HepG2 (cell line): ENCODE results near the gene NNAT. TPM values are rescaled to one million over a fixed set of nuclear protein-coding genes. Genes with fewer than 3 reads are reported as not detected.

Experiments used
- ATAC-seq: fragments of 200-7000 bp; cut with Tn5 transposase; 3 replicates; pipeline ENCODE4 v1.9.1; 2020; ENCODE audit warnings: mild to moderate bottlenecking, moderate library complexity
- BruUV-seq: library from RNA; stranded (reverse); fragments of 400-500 nt; replicated peaks from 2 replicates; lab custom pipeline; 2021; lab: Mats Ljungman, UMichigan
- CTCF ChIA-PET: fragments of 300-600 bp; formaldehyde crosslinking; extraction: SDS; loops from one replicate; lab custom pipeline; 2021; ENCODE audit warnings: low total read pairs, inconsistent platforms, low intra/inter-chr PET ratio; lab: Yijun Ruan, JAX
- POLR2A ChIA-PET: fragments of 350-600 bp; sonication (Branson Sonifier 250); formaldehyde crosslinking; loops from one replicate; lab custom pipeline; 2020; ENCODE audit warnings: antibody characterized with exemption, inconsistent platforms; lab: Yijun Ruan, JAX
- DNase-seq: peaks from one replicate; pipeline ENCODE4 v3.0.0-alpha.2; 2015; ENCODE audit warnings: low spot score
- FAIRE-seq: peaks from 3 replicates; lab custom pipeline; 2011; peaks lifted over from hg19 to GRCh38; lab: Jason Lieb, UNC
- H2AFZ ChIP-seq: one replicate; pipeline ENCODE4 v1.6.1; 2011; ENCODE audit warnings: low read length, inconsistent platforms
- H3K27ac ChIP-seq: fragments of 300-600 bp; 3 replicates; pipeline ENCODE4 v1.8.0; 2011; ENCODE audit warnings: mixed run types, mild to moderate bottlenecking, mixed read lengths, low read length, inconsistent platforms; ENCODE audit not compliant: insufficient read depth; ENCODE audit errors: extremely low read length
- H3K27me3 ChIP-seq, 2 experiments: fragments of 200-600 bp in 1 of 2; 2 replicates in 1 of 2; 3 replicates in 1 of 2; pipeline versions ENCODE4 v1.6.0 to v1.8.0; 2011; ENCODE audit warnings: low read length in 2 of 2, mild to moderate bottlenecking in 2 of 2, moderate library complexity in 2 of 2, inconsistent platforms in 1 of 2; ENCODE audit not compliant: insufficient read depth in 2 of 2, control insufficient read depth in 1 of 2
- H3K36me3 ChIP-seq, 2 experiments: fragments of 200-600 bp in 1 of 2; replicated peaks in 1 of 2; 2 replicates in 1 of 2; 3 replicates in 1 of 2; pipeline versions ENCODE4 v1.5.1 to v1.8.0; 2011; ENCODE audit warnings: low read length in 2 of 2, inconsistent platforms in 1 of 2; ENCODE audit not compliant: insufficient read depth in 2 of 2, control insufficient read depth in 1 of 2
- H3K4me1 ChIP-seq: 2 replicates; pipeline ENCODE4 v1.5.1; 2012; ENCODE audit warnings: low read length, inconsistent platforms; ENCODE audit not compliant: insufficient read depth
- H3K4me2 ChIP-seq: 2 replicates; pipeline ENCODE4 v1.6.0; 2011; ENCODE audit warnings: low read depth, low read length, inconsistent platforms
- H3K4me3 ChIP-seq, 3 experiments: fragments of 200-600 bp in 1 of 3; sonication (generic), shearing (Covaris generic) in 1 of 3; replicated peaks in 1 of 3; 2 replicates each; pipeline ENCODE4 v1.5.1; 2011 to 2016; ENCODE audit warnings: low read length in 3 of 3, inconsistent platforms in 2 of 3, low read depth in 2 of 3, mild to moderate bottlenecking in 2 of 3, control low read depth in 1 of 3, mixed read lengths in 1 of 3; ENCODE audit not compliant: insufficient read depth in 1 of 3
- H3K79me2 ChIP-seq: one replicate; pipeline ENCODE4 v1.6.1; 2011; ENCODE audit warnings: low read length, inconsistent platforms; ENCODE audit not compliant: insufficient read depth
- H3K9ac ChIP-seq: 2 replicates; pipeline ENCODE4 v1.6.0; 2011; ENCODE audit warnings: mild to moderate bottlenecking, low read depth, low read length, inconsistent platforms; ENCODE audit not compliant: insufficient read depth
- H3K9me3 ChIP-seq: 2 replicates; pipeline ENCODE4 v1.5.1; 2012; ENCODE audit warnings: mild to moderate bottlenecking, low read length
- H4K20me1 ChIP-seq: 2 replicates; pipeline ENCODE4 v1.6.0; 2011; ENCODE audit warnings: inconsistent platforms, mild to moderate bottlenecking, low read length, moderate library complexity; ENCODE audit not compliant: insufficient read depth
- ARID2 ChIP-seq: sonication (generic); formaldehyde crosslinking; IDR thresholded peaks from 2 replicates; pipeline ENCODE4 v1.8.1; 2022; ENCODE audit warnings: mild to moderate bottlenecking, missing genetic modification reagents, borderline replicate concordance
- EED ChIP-seq: sonication (generic); formaldehyde crosslinking; IDR thresholded peaks from 2 replicates; pipeline ENCODE4 v1.5.0; 2020; ENCODE audit warnings: mild to moderate bottlenecking, missing genetic modification reagents
- EP300 ChIP-seq, 3 experiments: sonication (generic) in 1 of 3; formaldehyde crosslinking in 1 of 3; IDR thresholded peaks; 2 replicates each; pipeline versions ENCODE4 v1.5.1 to v1.6.1; 2011 to 2020; ENCODE audit warnings: low read depth in 2 of 3, low read length in 2 of 3, borderline replicate concordance in 1 of 3, improper control_type of control experiment in 1 of 3, mild to moderate bottlenecking in 1 of 3, missing genetic modification reagents in 1 of 3, moderate library complexity in 1 of 3
- GATAD2A ChIP-seq: IDR thresholded peaks from 2 replicates; pipeline ENCODE4 v1.6.1; 2016
- HIVEP1 ChIP-seq: sonication (generic); formaldehyde crosslinking; IDR thresholded peaks from 2 replicates; pipeline ENCODE4 v1.4.0; 2020; ENCODE audit warnings: mild to moderate bottlenecking, missing genetic modification reagents
- MED1 ChIP-seq: sonication (generic); formaldehyde crosslinking; IDR thresholded peaks from 2 replicates; pipeline ENCODE4 v1.4.0; 2020; ENCODE audit warnings: missing genetic modification reagents
- MYC ChIP-seq: sonication (generic); formaldehyde crosslinking; IDR thresholded peaks from 2 replicates; pipeline ENCODE4 v1.9.0; 2021; ENCODE audit warnings: missing genetic modification reagents, borderline replicate concordance
- PAF1 ChIP-seq: IDR thresholded peaks from 2 replicates; pipeline ENCODE4 v1.6.1; 2016; ENCODE audit warnings: missing genetic modification reagents, missing compliant biosample characterization
- SMAD1 ChIP-seq: sonication (generic); formaldehyde crosslinking; IDR thresholded peaks from 2 replicates; pipeline ENCODE4 v1.4.0; 2020; ENCODE audit warnings: missing genetic modification reagents, low read depth, mild to moderate bottlenecking, borderline replicate concordance
- SMYD3 ChIP-seq: sonication (generic); formaldehyde crosslinking; IDR thresholded peaks from 2 replicates; pipeline ENCODE4 v1.8.1; 2023; ENCODE audit warnings: mild to moderate bottlenecking, missing genetic modification reagents
- SOX6 ChIP-seq, 2 experiments: fragments of 450-650 bp in 1 of 2; sonication (generic) in 1 of 2; formaldehyde crosslinking in 1 of 2; IDR thresholded peaks; 2 replicates each; pipeline versions ENCODE4 v1.4.0 to v1.6.1; 2017 to 2020; ENCODE audit warnings: antibody characterized with exemption in 1 of 2, mild to moderate bottlenecking in 1 of 2, missing genetic modification reagents in 1 of 2
- SRY ChIP-seq: sonication (generic); formaldehyde crosslinking; IDR thresholded peaks from 2 replicates; pipeline ENCODE4 v1.8.0; 2022; ENCODE audit warnings: mild to moderate bottlenecking, missing genetic modification reagents
- STAG1 ChIP-seq: sonication (generic); formaldehyde crosslinking; IDR thresholded peaks from 2 replicates; pipeline ENCODE4 v1.4.0; 2020; ENCODE audit warnings: missing genetic modification reagents
- ZFP1 ChIP-seq: IDR thresholded peaks from 2 replicates; pipeline ENCODE4 v1.6.1; 2016
- ZNF260 ChIP-seq: sonication (generic); formaldehyde crosslinking; IDR thresholded peaks from 2 replicates; pipeline ENCODE4 v1.4.0; 2020; ENCODE audit warnings: missing genetic modification reagents, low read depth, mild to moderate bottlenecking, borderline replicate concordance
- ZNF749 ChIP-seq: sonication (generic); formaldehyde crosslinking; IDR thresholded peaks from 2 replicates; pipeline ENCODE4 v1.8.0; 2022; ENCODE audit warnings: mild to moderate bottlenecking, missing genetic modification reagents, moderate library complexity, borderline replicate concordance
- WGBS: methylation state at CpG from one replicate; pipeline ENCODE4 v1.1.6; 2017; ENCODE audit warnings: low lambda C conversion rate; 5-methylcytosine and 5-hydroxymethylcytosine counted together
- in situ Hi-C: cut with HindIII; loops from 2 replicates; pipeline ENCODE4 v1.10.0; 2017; ENCODE audit warnings: low pct_unique_long_range_greater_than_20kb; ENCODE audit not compliant: extremely low pct_ligation_motif_present
- intact Hi-C: fragments of 100-400 bp; cut with micrococcal nuclease; formaldehyde crosslinking; loops from one replicate; pipeline ENCODE4 v1.10.0; 2022; ENCODE audit not compliant: unreplicated experiment
- polyA plus RNA-seq, 8 experiments: library from polyadenylated mRNA; depleted of rRNA in 3 of 8; stranded (reverse) in 7 of 8; unstranded in 1 of 8; fragments of >200 nt; fragmentation: Illumina TruSeq in 4 of 8; extraction: Trizol in 4 of 8; gene quantifications; 2 replicates each; pipeline versions ENCODE4 v1.2.1 to v1.2.3, GENCODE V29; 2011 to 2016; ENCODE audit warnings: low read depth in 4 of 8, missing spikeins in 1 of 8, mixed read lengths in 1 of 8; ENCODE audit not compliant: insufficient read depth in 1 of 8
- total RNA-seq, 5 experiments: library from RNA; depleted of rRNA; stranded (reverse); fragments of >200 nt; fragmentation: Illumina TruSeq; extraction: Trizol; gene quantifications; 2 replicates each; pipeline ENCODE4 v1.2.3, GENCODE V29; 2016; ENCODE audit warnings: low read depth in 1 of 5
- TF ChIP-seq, protein P1 (sequence below): sonication (generic); formaldehyde crosslinking; IDR thresholded peaks from 2 replicates; pipeline ENCODE4 v1.5.0; 2020; ENCODE audit warnings: missing genetic modification reagents
- TF ChIP-seq, protein P2 (sequence below): sonication (generic); formaldehyde crosslinking; IDR thresholded peaks from 2 replicates; pipeline ENCODE4 v1.4.0; 2020; ENCODE audit warnings: missing genetic modification reagents
- TF ChIP-seq, protein P3 (sequence below): sonication (generic); formaldehyde crosslinking; IDR thresholded peaks from 2 replicates; pipeline ENCODE4 v1.5.0; 2020; ENCODE audit warnings: missing genetic modification reagents, mild to moderate bottlenecking, borderline replicate concordance

NNAT gene
- total and polyA plus RNA-seq, 2 of the 13 experiments (the other 11 are each of a cell fraction or from before 2014, with no cell fraction given): not detected

DNA sequence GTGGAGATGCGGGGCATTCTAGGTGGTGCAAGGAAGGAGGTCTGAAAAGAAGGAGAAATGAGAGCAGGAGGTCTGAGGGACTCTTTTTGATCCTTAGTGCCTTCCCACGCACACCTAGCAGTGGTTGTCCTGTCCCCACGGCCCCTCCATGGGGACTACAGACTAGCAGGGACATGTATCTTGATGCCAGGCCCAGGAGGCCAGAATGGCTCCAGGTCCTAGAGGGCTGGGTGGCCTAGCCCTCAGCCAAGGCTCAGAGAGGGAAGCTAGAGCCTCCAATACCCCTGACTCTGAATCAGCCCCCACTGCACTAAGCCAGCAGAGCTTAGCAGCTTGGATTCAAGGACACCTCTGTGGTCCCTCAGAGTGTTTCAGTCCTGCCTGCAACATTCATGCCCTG lies 23.3 kb downstream of the NNAT start:
- no peak overlapping the region for H2AFZ ChIP-seq
- DNase-seq (no peak), FAIRE-seq (no peak), ATAC-seq (peak; percentile 27)
- no peak overlapping the region for H3K9ac ChIP-seq
- H3K9me3 ChIP-seq: no peaks in the 10 kb centered on the region
- H3K79me2 ChIP-seq: no peaks in the 10 kb centered on the region
- intact Hi-C loops: no loop called here
- CTCF ChIA-PET: interaction anchor here (0.8 kb wide), 1 partner anchor 275 kb away, joined by 3 read pairs; no protein-coding TSS in a partner anchor
- WGBS: 41% methylated on average over 3 of the region's 3 CpGs
- no peak overlapping the region for H3K4me2 ChIP-seq
- POLR2A ChIA-PET: no interaction called here
- peaks cover 51% of the 10 kb centered on the region for H3K4me1 ChIP-seq
- no peak overlapping the region for H3K27ac ChIP-seq
- in situ Hi-C loops: no loop called here
- no TSS peak for BruUV-seq
- no peak for TF ChIP-seq PAF1 (CRISPR knock-in tag)
- TF ChIP-seq EP300 (IDR thresholded peaks at IDR 0.05; ENCODE audit: low read depth in 2 of 2, low read length in 2 of 2): no peak
- 0 out of 2 replicates have a peak, but pooled peaks have one; percentile 12 for TF ChIP-seq EP300 (CRISPR knock-in tag; IDR thresholded peaks at IDR 0.05; ENCODE audit: borderline replicate concordance)
- TF ChIP-seq, protein P1, sequence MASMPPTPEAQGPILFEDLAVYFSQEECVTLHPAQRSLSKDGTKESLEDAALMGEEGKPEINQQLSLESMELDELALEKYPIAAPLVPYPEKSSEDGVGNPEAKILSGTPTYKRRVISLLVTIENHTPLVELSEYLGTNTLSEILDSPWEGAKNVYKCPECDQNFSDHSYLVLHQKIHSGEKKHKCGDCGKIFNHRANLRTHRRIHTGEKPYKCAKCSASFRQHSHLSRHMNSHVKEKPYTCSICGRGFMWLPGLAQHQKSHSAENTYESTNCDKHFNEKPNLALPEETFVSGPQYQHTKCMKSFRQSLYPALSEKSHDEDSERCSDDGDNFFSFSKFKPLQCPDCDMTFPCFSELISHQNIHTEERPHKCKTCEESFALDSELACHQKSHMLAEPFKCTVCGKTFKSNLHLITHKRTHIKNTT (CRISPR knock-in tag): no peak
- peak; percentile 19; the same call in 1 of the 2 replicates for TF ChIP-seq MYC
- 0 out of 2 replicates have a peak, but pooled peaks have one; percentile 30 for TF ChIP-seq EED (CRISPR knock-in tag)
- no peaks in the 10 kb centered on the region for H4K20me1 ChIP-seq
- H3K4me3 ChIP-seq: no peak overlapping the region
- H3K36me3 ChIP-seq: no peaks in the 10 kb centered on the region
- H3K27me3 ChIP-seq: no peaks in the 10 kb centered on the region; a peak in 1 of 5 replicates

DNA sequence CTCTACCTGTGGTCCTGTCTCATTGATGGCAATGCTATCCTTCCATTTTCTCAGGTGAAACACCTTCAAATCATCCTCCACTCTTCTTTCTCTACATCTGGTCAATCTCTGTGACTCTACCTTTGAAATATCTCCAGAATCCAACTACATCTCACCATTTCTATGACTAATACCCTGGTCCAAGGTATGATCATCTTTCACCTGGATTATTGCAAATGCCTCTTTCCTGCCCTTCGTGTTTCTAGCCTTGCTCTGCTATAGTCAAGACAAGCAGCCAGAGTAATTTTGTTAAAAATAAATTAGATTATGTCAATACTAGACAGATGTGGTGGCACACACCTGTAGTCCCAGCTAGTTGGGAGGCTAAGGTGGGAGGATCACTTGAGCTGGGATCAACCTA lies 24.5 kb downstream of the NNAT start:
- Histone ChIP-seq H3K9me3 (no peaks in the 10 kb centered on the region), H3K4me2 (no peak overlapping the region), H3K4me3 (no peak overlapping the region), H4K20me1 (no peaks in the 10 kb centered on the region), H3K9ac (no peak overlapping the region), H3K4me1 (peaks cover 53% of the 10 kb centered on the region), H3K27ac (no peak overlapping the region), H3K79me2 (no peaks in the 10 kb centered on the region), H3K27me3 (no peaks in the 10 kb centered on the region; a peak in 1 of 5 replicates), H2AFZ (no peak overlapping the region), H3K36me3 (no peaks in the 10 kb centered on the region)
- DNase-seq: no peak
- ATAC-seq: no peak
- no peak for FAIRE-seq
- ChIA-PET POLR2A (no interaction called here), CTCF (no interaction called here)
- intact Hi-C loops (no loop called here), in situ Hi-C loops (no loop called here)
- BruUV-seq: no TSS peak
- 2% methylated on average over 1 of the region's 1 CpG for WGBS
- no peak for TF ChIP-seq ZFP1 (CRISPR knock-in tag)
- TF ChIP-seq MED1 (CRISPR knock-in tag): no peak
- no peak for TF ChIP-seq SRY (CRISPR knock-in tag)
- TF ChIP-seq SOX6 (IDR thresholded peaks at IDR 0.05): no peak
- no peak for TF ChIP-seq SOX6 (CRISPR knock-in tag; IDR thresholded peaks at IDR 0.05)
- no peak for TF ChIP-seq STAG1 (CRISPR knock-in tag)
- no peak for TF ChIP-seq GATAD2A (CRISPR knock-in tag)
- TF ChIP-seq SMYD3: no peak
- TF ChIP-seq SMAD1: no peak
- no peak for TF ChIP-seq ZNF260
- no peak for TF ChIP-seq ARID2 (CRISPR knock-in tag)
- no peak for TF ChIP-seq ZNF749 (CRISPR knock-in tag)
- TF ChIP-seq HIVEP1: no peak
- TF ChIP-seq, protein P2, sequence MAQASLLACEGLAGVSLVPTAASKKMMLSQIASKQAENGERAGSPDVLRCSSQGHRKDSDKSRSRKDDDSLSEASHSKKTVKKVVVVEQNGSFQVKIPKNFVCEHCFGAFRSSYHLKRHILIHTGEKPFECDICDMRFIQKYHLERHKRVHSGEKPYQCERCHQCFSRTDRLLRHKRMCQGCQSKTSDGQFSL (CRISPR knock-in tag): no peak
- TF ChIP-seq, protein P3, sequence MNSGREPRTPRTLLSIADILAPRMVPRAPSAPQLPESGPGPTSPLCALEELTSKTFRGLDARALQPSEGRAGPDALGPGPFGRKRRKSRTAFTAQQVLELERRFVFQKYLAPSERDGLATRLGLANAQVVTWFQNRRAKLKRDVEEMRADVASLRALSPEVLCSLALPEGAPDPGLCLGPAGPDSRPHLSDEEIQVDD (CRISPR knock-in tag): no peak
